HEK293 (cell line): ENCODE measurements around the gene TMEM143.

Experiments used
- CTCF ChIA-PET: fragments of 350-600 bp; formaldehyde crosslinking; extraction: SDS; loops from one replicate; lab custom pipeline; 2021; ENCODE audit warnings: antibody characterized with exemption; lab: Yijun Ruan, JAX
- POLR2A ChIA-PET: fragments of 300-600 bp; formaldehyde crosslinking; extraction: SDS; loops from one replicate; lab custom pipeline; 2020; ENCODE audit warnings: antibody characterized with exemption, inconsistent platforms; lab: Yijun Ruan, JAX
- H3K27ac ChIP-seq: fragments of 200-500 bp; sonication (Bioruptor generic); 2 replicates; pipeline ENCODE4 v1.5.1; 2014; ENCODE audit warnings: low read depth, low read length, control low read depth, inconsistent platforms; ENCODE audit errors: extremely low read depth
- H3K36me3 ChIP-seq, 2 experiments: fragments of 200-500 bp in 1 of 2; sonication (Bioruptor generic) in 1 of 2; 1 replicate in 1 of 2; 2 replicates in 1 of 2; pipeline ENCODE4 v1.5.1; 2014 to 2017; ENCODE audit warnings: inconsistent platforms in 2 of 2, low read length in 2 of 2; ENCODE audit not compliant: control insufficient read depth in 2 of 2, insufficient read depth in 1 of 2
- H3K4me1 ChIP-seq: fragments of 200-500 bp; sonication (Bioruptor generic); 2 replicates; pipeline ENCODE4 v1.5.1; 2014; ENCODE audit warnings: mild to moderate bottlenecking, low read length, inconsistent platforms; ENCODE audit not compliant: control insufficient read depth, insufficient read depth
- H3K4me3 ChIP-seq: 2 replicates; pipeline ENCODE4 v1.5.1; 2011; ENCODE audit warnings: low read depth, mild to moderate bottlenecking, control low read depth, low read length, moderate library complexity
- H3K9me3 ChIP-seq: fragments of 200-500 bp; sonication (Bioruptor generic); 2 replicates; pipeline ENCODE4 v1.5.1; 2014; ENCODE audit warnings: low read depth, low read length, inconsistent platforms; ENCODE audit not compliant: control insufficient read depth, insufficient read depth
- KLF7 ChIP-seq: fragments of 450-650 bp; formaldehyde crosslinking; IDR thresholded peaks from 2 replicates; pipeline ENCODE4 v1.5.1; 2016; ENCODE audit warnings: missing biosample characterization, missing genetic modification characterization, borderline replicate concordance
- MYNN ChIP-seq: fragments of 450-650 bp; formaldehyde crosslinking; IDR thresholded peaks from 2 replicates; pipeline ENCODE4 v1.5.1; 2016; ENCODE audit warnings: missing biosample characterization, missing genetic modification characterization, borderline replicate concordance
- SP2 ChIP-seq: fragments of 450-650 bp; formaldehyde crosslinking; IDR thresholded peaks from 2 replicates; pipeline ENCODE4 v1.5.1; 2016; ENCODE audit warnings: missing biosample characterization, missing genetic modification characterization
- SP3 ChIP-seq: fragments of 450-650 bp; formaldehyde crosslinking; IDR thresholded peaks from 2 replicates; pipeline ENCODE4 v1.5.1; 2016; ENCODE audit warnings: missing biosample characterization, missing genetic modification characterization
- YY2 ChIP-seq: fragments of 450-650 bp; formaldehyde crosslinking; IDR thresholded peaks from 2 replicates; pipeline ENCODE4 v1.5.1; 2016; ENCODE audit warnings: missing biosample characterization, missing genetic modification characterization
- ZBTB17 ChIP-seq: fragments of 450-650 bp; formaldehyde crosslinking; IDR thresholded peaks from 2 replicates; pipeline ENCODE4 v1.5.1; 2016; ENCODE audit warnings: missing biosample characterization, missing genetic modification characterization
- ZBTB44 ChIP-seq: fragments of 450-650 bp; IDR thresholded peaks from 2 replicates; pipeline ENCODE4 v1.5.1; 2018; ENCODE audit warnings: missing biosample characterization, mild to moderate bottlenecking, missing genetic modification characterization
- ZNF174 ChIP-seq: fragments of 450-650 bp; formaldehyde crosslinking; IDR thresholded peaks from 2 replicates; pipeline ENCODE4 v1.5.0; 2017; ENCODE audit warnings: missing biosample characterization, mild to moderate bottlenecking, missing genetic modification characterization
- ZNF214 ChIP-seq: fragments of 450-650 bp; formaldehyde crosslinking; IDR thresholded peaks from 2 replicates; pipeline ENCODE4 v1.5.1; 2017; ENCODE audit warnings: missing biosample characterization, mild to moderate bottlenecking, missing genetic modification characterization, borderline replicate concordance
- ZNF248 ChIP-seq: fragments of 450-650 bp; formaldehyde crosslinking; IDR thresholded peaks from 2 replicates; pipeline ENCODE4 v1.5.1; 2017; ENCODE audit warnings: missing biosample characterization, missing genetic modification characterization
- ZNF341 ChIP-seq: fragments of 450-650 bp; formaldehyde crosslinking; IDR thresholded peaks from 2 replicates; pipeline ENCODE4; 2016; ENCODE audit warnings: low read depth, missing biosample characterization, missing genetic modification characterization
- ZNF354C ChIP-seq: fragments of 450-650 bp; formaldehyde crosslinking; IDR thresholded peaks from 2 replicates; pipeline ENCODE4 v1.5.1; 2016; ENCODE audit warnings: missing biosample characterization, missing genetic modification characterization, low read depth, borderline replicate concordance
- ZNF366 ChIP-seq: fragments of 450-650 bp; formaldehyde crosslinking; conservative IDR thresholded peaks from 2 replicates; pipeline ENCODE4 v1.5.1; 2016; ENCODE audit warnings: missing biosample characterization, missing genetic modification characterization
- ZNF37A ChIP-seq: fragments of 450-650 bp; IDR thresholded peaks from 2 replicates; pipeline ENCODE4 v1.5.1; 2018; ENCODE audit warnings: missing biosample characterization, missing genetic modification characterization
- ZNF391 ChIP-seq: fragments of 450-650 bp; formaldehyde crosslinking; IDR thresholded peaks from 2 replicates; pipeline ENCODE4 v1.5.1; 2016; ENCODE audit warnings: low read depth, missing biosample characterization, missing genetic modification characterization, borderline replicate concordance
- ZNF394 ChIP-seq: fragments of 450-650 bp; formaldehyde crosslinking; IDR thresholded peaks from 2 replicates; pipeline ENCODE4 v1.5.1; 2016; ENCODE audit warnings: missing biosample characterization, missing genetic modification characterization, mild to moderate bottlenecking, moderate library complexity, borderline replicate concordance
- ZNF404 ChIP-seq: fragments of 450-650 bp; formaldehyde crosslinking; IDR thresholded peaks from 2 replicates; pipeline ENCODE4 v1.5.1; 2017; ENCODE audit warnings: missing biosample characterization, missing genetic modification characterization
- ZNF48 ChIP-seq: fragments of 450-650 bp; formaldehyde crosslinking; IDR thresholded peaks from 2 replicates; pipeline ENCODE4 v1.5.1; 2016; ENCODE audit warnings: missing biosample characterization, missing genetic modification characterization
- ZNF514 ChIP-seq: fragments of 450-650 bp; formaldehyde crosslinking; IDR thresholded peaks from 2 replicates; pipeline ENCODE4 v1.5.1; 2016; ENCODE audit warnings: missing biosample characterization, missing genetic modification characterization
- ZNF530 ChIP-seq: fragments of 450-650 bp; formaldehyde crosslinking; IDR thresholded peaks from 2 replicates; pipeline ENCODE4 v1.5.1; 2016; ENCODE audit warnings: low read depth, missing biosample characterization, missing genetic modification characterization
- ZNF558 ChIP-seq: fragments of 450-650 bp; formaldehyde crosslinking; IDR thresholded peaks from 2 replicates; pipeline ENCODE4 v1.5.1; 2016; ENCODE audit warnings: missing biosample characterization, missing genetic modification characterization
- ZNF623 ChIP-seq: fragments of 450-650 bp; formaldehyde crosslinking; IDR thresholded peaks from 2 replicates; pipeline ENCODE4 v1.5.1; 2016; ENCODE audit warnings: missing biosample characterization, missing genetic modification characterization
- ZNF629 ChIP-seq: fragments of 450-650 bp; formaldehyde crosslinking; IDR thresholded peaks from 2 replicates; pipeline ENCODE4 v1.5.1; 2017; ENCODE audit warnings: missing biosample characterization, missing genetic modification characterization
- ZNF645 ChIP-seq: fragments of 450-650 bp; formaldehyde crosslinking; IDR thresholded peaks from 2 replicates; pipeline ENCODE4; 2016; ENCODE audit warnings: missing biosample characterization, missing genetic modification characterization
- ZNF658 ChIP-seq: fragments of 450-650 bp; formaldehyde crosslinking; IDR thresholded peaks from 2 replicates; pipeline ENCODE4; 2016; ENCODE audit warnings: missing biosample characterization, missing genetic modification characterization
- ZNF670 ChIP-seq: fragments of 450-650 bp; formaldehyde crosslinking; IDR thresholded peaks from 2 replicates; pipeline ENCODE4 v1.5.1; 2016; ENCODE audit warnings: missing biosample characterization, missing genetic modification characterization, low read depth
- ZNF704 ChIP-seq: fragments of 450-650 bp; formaldehyde crosslinking; IDR thresholded peaks from 2 replicates; pipeline ENCODE4 v1.5.1; 2016; ENCODE audit warnings: missing biosample characterization, missing genetic modification characterization
- ZNF776 ChIP-seq: fragments of 450-650 bp; formaldehyde crosslinking; IDR thresholded peaks from 2 replicates; pipeline ENCODE4 v1.5.0; 2017; ENCODE audit warnings: missing biosample characterization, missing genetic modification characterization, borderline replicate concordance
- ZNF837 ChIP-seq: fragments of 450-650 bp; formaldehyde crosslinking; IDR thresholded peaks from 2 replicates; pipeline ENCODE4 v1.5.1; 2016; ENCODE audit warnings: missing biosample characterization, missing genetic modification characterization
- ZSCAN30 ChIP-seq: fragments of 450-650 bp; IDR thresholded peaks from 2 replicates; pipeline ENCODE4 v1.5.1; 2018; ENCODE audit warnings: missing biosample characterization, mild to moderate bottlenecking, missing genetic modification characterization, moderate library complexity
- ZSCAN5A ChIP-seq: fragments of 450-650 bp; formaldehyde crosslinking; IDR thresholded peaks from 2 replicates; pipeline ENCODE4 v1.5.1; 2016; ENCODE audit warnings: missing biosample characterization, missing genetic modification characterization

Gene TMEM143

GRCh38 chr19:48365602-48366001 lies 1.9 kb upstream of the TMEM143 start:
- TF ChIP-seq ZNF248 (tag by site-specific recombination) (no peak), ZNF366 (tag by site-specific recombination) (no peak), YY2 (tag by site-specific recombination) (no peak), ZNF704 (tag by site-specific recombination) (no peak), ZSCAN5A (no peak), ZNF174 (tag by site-specific recombination) (no peak), SP3 (tag by site-specific recombination) (no peak), ZNF404 (tag by site-specific recombination) (no peak), ZNF391 (no peak), ZNF394 (tag by site-specific recombination) (no peak), ZNF623 (tag by site-specific recombination) (no peak), MYNN (tag by site-specific recombination) (no peak), ZNF37A (tag by site-specific recombination) (no peak)
- Histone ChIP-seq H3K4me3 (no peak overlapping the region), H3K36me3 (peaks cover 2 to 4% of the 10 kb centered on the region in 2 experiments; a peak in 2 of 3 replicates), H3K27ac (no peak overlapping the region), H3K4me1 (peaks cover 4% of the 10 kb centered on the region; the same call in 1 of the 2 replicates), H3K9me3 (no peaks in the 10 kb centered on the region)
- POLR2A ChIA-PET: no interaction called here
- CTCF ChIA-PET: interaction anchor here (1.0 to 3.3 kb wide), 2 partner anchors 26 kb away, joined by 4 to 28 read pairs; partner anchors contain the start of gene KDELR1

- H3K4me1 ChIP-seq: peaks cover 4% of the 10 kb centered on the region; the same call in 1 of the 2 replicates
- CTCF ChIA-PET: interaction anchor here (0.6 to 3.3 kb wide), 8 partner anchors 8 to 886 kb away, joined by 3 to 28 read pairs (median 3); partner anchors contain the start of gene KDELR1
- H3K4me3 ChIP-seq: no peak overlapping the region
- H3K36me3 ChIP-seq: peaks cover 3 to 7% of the 10 kb centered on the region in 2 experiments; a peak in 2 of 3 replicates
- H3K9me3 ChIP-seq: no peaks in the 10 kb centered on the region
- H3K27ac ChIP-seq: peak overlapping the region; percentile 57; the same call in 1 of the 2 replicates
- POLR2A ChIA-PET: interaction anchor here (0.9 to 2.7 kb wide), 15 partner anchors 8 to 255 kb away, joined by 3 to 54 read pairs (median 12); partner anchors contain the start of genes EMP3, KDELR1, RPL18 and SPHK2
- TF ChIP-seq ZNF776 (tag by site-specific recombination): no peak
- peak; percentile 37; the same call in 1 of the 2 replicates for TF ChIP-seq ZNF341
- TF ChIP-seq SP2 (tag by site-specific recombination): no peak
- no peak for TF ChIP-seq ZNF514 (tag by site-specific recombination)
- no peak for TF ChIP-seq ZNF530
- TF ChIP-seq ZNF354C (tag by site-specific recombination): no peak
- TF ChIP-seq ZBTB44 (tag by site-specific recombination): no peak
- TF ChIP-seq ZNF214: no peak
- no peak for TF ChIP-seq ZBTB17 (tag by site-specific recombination)
- no peak for TF ChIP-seq ZNF558 (tag by site-specific recombination)
- no peak for TF ChIP-seq ZSCAN30 (tag by site-specific recombination)
- TF ChIP-seq KLF7 (tag by site-specific recombination): 0 out of 2 replicates have a peak, but pooled peaks have one; percentile 0
- TF ChIP-seq ZNF248 (tag by site-specific recombination): 0 out of 2 replicates have a peak, but pooled peaks have one; percentile 26
- no peak for TF ChIP-seq ZNF645
- no peak for TF ChIP-seq ZNF837
- no peak for TF ChIP-seq ZNF48
- TF ChIP-seq ZNF629 (tag by site-specific recombination): 0 out of 2 replicates have a peak, but pooled peaks have one; percentile 7
- TF ChIP-seq ZNF670 (tag by site-specific recombination): no peak
- no peak for TF ChIP-seq ZNF658 (tag by site-specific recombination)
These were observed 1.0 kb upstream of the TMEM143 start for GRCh38 chr19:48364598-48365348.
